T-helper 17 cell (primary cell): ENCODE data around the gene KCNQ5. TPM values are rescaled to one million over a fixed set of nuclear protein-coding genes. Genes with fewer than 3 reads are reported as not detected.
A peak's percentile ranks its signal among the peaks of the same experiment; 100 is the strongest.

Source experiments
- ATAC-seq: fragments of 150-1000 bp; cut with Tn5 transposase; 2 replicates; pipeline ENCODE4 v1.10.0; 2021; ENCODE audit warnings: mild to moderate bottlenecking, moderate library complexity
- DNase-seq, 3 donors: peaks; one replicate each; pipeline versions ENCODE4 v3.0.0 to v3.0.0-alpha.2; 2020 to 2021
- H3K9me3 ChIP-seq: one replicate; pipeline ENCODE4 v1.7.0; 2013; ENCODE audit warnings: low read length, mild to moderate bottlenecking; ENCODE audit not compliant: control insufficient read depth, poor library complexity, severe bottlenecking
- H3K27ac Mint-ChIP-seq: one replicate; pipeline ENCODE4 v1.8.0; 2022; ENCODE audit warnings: mild to moderate bottlenecking, moderate library complexity, mixed read lengths
- H3K27me3 Mint-ChIP-seq: one replicate; pipeline ENCODE4 v1.8.0; 2022; ENCODE audit warnings: mixed read lengths
- H3K36me3 Mint-ChIP-seq: one replicate; pipeline ENCODE4 v1.8.0; 2022; ENCODE audit warnings: low read depth, mixed read lengths
- H3K4me1 Mint-ChIP-seq: one replicate; pipeline ENCODE4 v1.8.0; 2022; ENCODE audit warnings: mild to moderate bottlenecking, mixed read lengths
- H3K4me3 Mint-ChIP-seq: one replicate; pipeline ENCODE4 v1.8.0; 2022; ENCODE audit warnings: mild to moderate bottlenecking, moderate library complexity, mixed read lengths
- total RNA-seq, 4 donors: library from RNA in 2 of 4; stranded (reverse) in 2 of 4; gene quantifications; one replicate each; pipeline ENCODE4 v1.2.3 and lab custom pipeline; 2022 to 2026

KCNQ5 gene
- total RNA-seq, 2 donors from 2014 or later = 1.5 to 3.3 TPM

- H3K9me3 ChIP-seq = no peaks in the 10 kb centered on the region
- H3K27ac Mint-ChIP-seq = no peak overlapping the region
- no peak for DNase-seq
- no peaks in the 10 kb centered on the region for H3K36me3 Mint-ChIP-seq
- H3K4me3 Mint-ChIP-seq = no peak overlapping the region
- no peak for ATAC-seq
- H3K27me3 Mint-ChIP-seq = peaks cover 35% of the 10 kb centered on the region
- no peaks in the 10 kb centered on the region for H3K4me1 Mint-ChIP-seq
These were observed 529.9 kb downstream of the KCNQ5 start for GRCh38 chr6:73151732-73152131.

- H3K4me1 Mint-ChIP-seq = no peaks in the 10 kb centered on the region
- no peak overlapping the region for H3K27ac Mint-ChIP-seq
- H3K4me3 Mint-ChIP-seq = no peak overlapping the region
- H3K27me3 Mint-ChIP-seq = peaks cover 35% of the 10 kb centered on the region
- DNase-seq (no peak), ATAC-seq (no peak)
- no peaks in the 10 kb centered on the region for H3K9me3 ChIP-seq
- no peaks in the 10 kb centered on the region for H3K36me3 Mint-ChIP-seq
These were observed 530.7 kb downstream of the KCNQ5 start for GRCh38 chr6:73152556-73152955.

DNA sequence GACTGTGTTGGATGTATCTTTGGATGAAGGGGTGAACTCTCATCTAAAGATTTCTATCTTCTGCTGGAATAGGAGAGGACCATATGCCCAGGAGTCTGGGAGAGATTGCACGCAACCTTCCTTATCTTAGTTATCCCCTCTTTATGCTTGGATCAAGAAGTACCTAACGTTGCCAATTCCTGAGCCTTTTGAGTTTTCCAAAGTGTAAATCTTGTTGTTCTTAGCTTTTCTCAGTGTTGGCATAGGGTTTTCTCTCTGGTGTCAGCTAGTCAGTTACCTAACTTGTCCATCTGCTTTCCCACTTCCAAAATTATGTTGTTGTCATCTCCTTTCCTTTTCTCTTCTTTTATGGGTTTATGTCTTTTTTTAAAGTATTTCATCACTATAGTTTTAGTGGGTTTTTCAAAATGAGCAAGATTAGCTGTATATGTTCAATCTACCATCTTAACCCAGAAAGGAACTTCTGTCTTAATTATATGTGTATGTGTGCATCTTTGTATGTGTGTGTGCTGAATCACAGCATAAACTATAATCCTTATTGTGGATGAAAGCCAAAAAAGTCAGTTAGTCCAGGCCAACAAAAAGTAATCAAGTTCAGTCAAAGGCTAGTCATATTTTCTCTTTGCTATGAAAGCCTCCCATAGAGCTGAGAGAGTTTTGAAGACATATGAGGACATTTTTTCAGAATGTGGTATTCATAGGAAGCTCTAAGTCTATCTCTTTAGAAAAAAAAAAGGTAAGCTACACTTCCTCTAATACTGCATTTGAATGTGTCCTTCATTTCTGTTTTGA lies 531.3 kb downstream of the KCNQ5 start:
- no peaks in the 10 kb centered on the region for H3K9me3 ChIP-seq
- Mint-ChIP-seq H3K36me3 (no peaks in the 10 kb centered on the region), H3K27me3 (peaks cover 35% of the 10 kb centered on the region), H3K4me1 (no peaks in the 10 kb centered on the region), H3K27ac (no peak overlapping the region), H3K4me3 (no peak overlapping the region)
- ATAC-seq (no peak), DNase-seq (no peak)

DNA sequence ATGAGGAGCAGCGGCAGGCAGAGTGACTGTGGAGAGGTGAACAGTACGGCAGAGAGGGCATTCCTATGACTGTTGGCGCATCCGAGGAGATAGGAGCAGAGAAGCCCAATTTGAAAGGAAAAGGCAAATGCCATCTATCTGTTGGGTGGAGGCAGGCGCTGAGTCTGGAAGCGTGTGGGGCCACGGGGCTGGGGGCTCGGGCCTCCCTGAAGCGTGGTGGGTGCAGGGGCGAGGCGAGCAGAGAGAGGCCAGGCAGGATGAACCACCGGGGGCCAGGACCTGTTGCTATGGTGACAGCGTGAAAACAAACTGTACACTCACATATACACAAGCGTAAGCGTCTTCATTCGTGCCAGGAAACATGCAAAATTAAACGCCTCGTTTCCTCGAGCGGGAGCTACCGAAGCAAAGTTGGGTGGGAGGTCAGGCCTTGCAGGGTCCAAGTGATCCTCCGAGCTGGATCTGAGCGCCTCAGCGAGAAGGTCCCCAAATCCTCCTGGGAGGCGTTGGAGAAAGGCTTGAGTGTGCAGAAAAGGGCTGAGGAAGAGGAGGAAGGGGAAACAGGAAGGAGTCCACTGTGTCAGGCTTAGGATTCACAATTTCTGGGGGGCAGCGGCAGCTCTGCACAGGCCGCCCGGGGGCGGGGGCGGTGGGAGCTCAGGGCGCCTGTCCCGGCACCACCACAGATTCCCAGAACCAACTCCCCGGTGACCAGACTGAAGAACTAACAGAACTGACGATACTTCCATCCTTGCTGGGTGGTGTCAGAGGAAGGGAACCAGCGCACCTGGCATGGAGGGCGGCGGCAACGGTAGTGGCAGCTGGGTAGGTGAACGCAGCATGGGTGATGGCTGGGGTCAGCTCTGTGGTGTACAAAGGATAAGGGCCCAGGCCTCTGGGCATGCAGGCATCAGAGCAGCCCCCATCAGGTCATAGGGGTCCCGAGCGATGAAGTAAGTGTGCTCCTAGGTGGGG lies 535.2 kb downstream of the KCNQ5 start:
- H3K9me3 ChIP-seq = no peaks in the 10 kb centered on the region
- H3K27ac Mint-ChIP-seq = no peak overlapping the region
- ATAC-seq = no peak
- DNase-seq = no peak
- peaks cover 14% of the 10 kb centered on the region for H3K27me3 Mint-ChIP-seq
- H3K4me1 Mint-ChIP-seq = no peaks in the 10 kb centered on the region
- H3K36me3 Mint-ChIP-seq = no peaks in the 10 kb centered on the region
- H3K4me3 Mint-ChIP-seq = no peak overlapping the region

GRCh38 chr6:73157870-73158269 lies 536.0 kb downstream of the KCNQ5 start:
- H3K27me3 Mint-ChIP-seq = peaks cover 6% of the 10 kb centered on the region
- DNase-seq (no peak), ATAC-seq (no peak)
- H3K9me3 ChIP-seq = no peaks in the 10 kb centered on the region
- H3K4me3 Mint-ChIP-seq = no peak overlapping the region
- no peaks in the 10 kb centered on the region for H3K36me3 Mint-ChIP-seq
- no peak overlapping the region for H3K27ac Mint-ChIP-seq
- no peaks in the 10 kb centered on the region for H3K4me1 Mint-ChIP-seq

DNA sequence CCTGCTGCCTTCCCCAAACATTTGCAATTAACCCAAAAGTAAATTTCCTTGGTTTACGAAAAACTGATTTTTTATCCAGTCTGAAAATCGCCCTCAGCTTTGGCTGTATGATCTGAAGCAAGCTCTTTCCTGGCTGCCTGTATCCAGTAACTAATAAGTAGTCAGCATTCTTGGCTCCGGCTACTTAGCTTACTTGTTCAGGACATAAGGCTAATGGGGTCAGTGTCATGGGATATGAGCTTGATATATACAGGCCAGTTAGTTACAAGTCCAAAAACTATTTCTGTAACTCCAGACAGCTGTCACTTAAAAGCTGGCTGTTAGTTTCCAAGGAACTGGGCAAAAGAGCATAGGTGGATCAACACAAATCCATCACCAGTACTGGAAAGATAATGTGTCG lies 547.2 kb downstream of the KCNQ5 start:
- ATAC-seq (no peak), DNase-seq (no peak)
- peaks cover 8% of the 10 kb centered on the region for H3K27me3 Mint-ChIP-seq
- H3K4me1 Mint-ChIP-seq = no peaks in the 10 kb centered on the region
- H3K36me3 Mint-ChIP-seq = no peaks in the 10 kb centered on the region
- H3K4me3 Mint-ChIP-seq = no peak overlapping the region
- no peak overlapping the region for H3K27ac Mint-ChIP-seq
- H3K9me3 ChIP-seq = no peaks in the 10 kb centered on the region

- Mint-ChIP-seq H3K4me3 (no peak overlapping the region), H3K4me1 (no peaks in the 10 kb centered on the region), H3K36me3 (no peaks in the 10 kb centered on the region), H3K27me3 (peaks cover 8% of the 10 kb centered on the region), H3K27ac (no peak overlapping the region)
- H3K9me3 ChIP-seq = no peaks in the 10 kb centered on the region
- no peak for ATAC-seq
- DNase-seq = no peak
These were observed 547.8 kb downstream of the KCNQ5 start for GRCh38 chr6:73169633-73170032.

GRCh38 chr6:73174646-73175045 lies 552.8 kb downstream of the KCNQ5 start:
- no peak for ATAC-seq

DNA sequence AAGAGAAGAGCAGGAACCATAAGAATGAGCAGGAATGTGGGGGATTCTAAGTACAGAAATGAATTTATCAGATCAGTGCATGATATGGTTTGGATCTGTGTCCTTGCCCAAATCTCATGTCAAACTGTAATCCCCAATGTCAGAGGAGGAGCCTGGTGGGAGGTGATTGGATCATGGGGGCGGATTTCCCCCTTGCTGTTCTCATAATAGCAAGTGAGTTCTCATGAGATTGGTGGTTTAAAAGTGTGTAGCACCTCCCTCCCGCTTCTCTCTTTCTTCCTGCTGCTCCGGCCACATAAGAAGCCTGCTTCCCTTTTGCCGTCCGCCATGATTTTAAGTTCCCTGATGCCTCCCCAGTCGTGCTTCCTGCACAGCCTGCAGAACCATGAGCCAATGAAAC lies 554.2 kb downstream of the KCNQ5 start:
- no peak overlapping the region for H3K27ac Mint-ChIP-seq
- DNase-seq (no peak), ATAC-seq (no peak)
- H3K4me1 Mint-ChIP-seq = peaks cover 7% of the 10 kb centered on the region
- H3K9me3 ChIP-seq = no peaks in the 10 kb centered on the region
- H3K36me3 Mint-ChIP-seq = no peaks in the 10 kb centered on the region
- H3K27me3 Mint-ChIP-seq = peaks cover 5% of the 10 kb centered on the region
- no peak overlapping the region for H3K4me3 Mint-ChIP-seq

More at GRCh38 chr6:73174646-73175045, 552.8 kb downstream of the KCNQ5 start:
- Mint-ChIP-seq H3K27ac (no peak overlapping the region), H3K4me3 (no peak overlapping the region), H3K27me3 (peaks cover under 1% of the 10 kb centered on the region), H3K4me1 (no peaks in the 10 kb centered on the region), H3K36me3 (no peaks in the 10 kb centered on the region)
- DNase-seq = no peak
- no peaks in the 10 kb centered on the region for H3K9me3 ChIP-seq

- Mint-ChIP-seq H3K27me3 (peaks cover 5% of the 10 kb centered on the region), H3K4me1 (peaks cover 8% of the 10 kb centered on the region), H3K27ac (no peak overlapping the region), H3K4me3 (no peak overlapping the region), H3K36me3 (no peaks in the 10 kb centered on the region)
- DNase-seq (no peak), ATAC-seq (no peak)
- no peaks in the 10 kb centered on the region for H3K9me3 ChIP-seq
These were observed 555.5 kb downstream of the KCNQ5 start for GRCh38 chr6:73177221-73177944.

- Mint-ChIP-seq H3K27ac (no peak overlapping the region), H3K27me3 (peaks cover 27% of the 10 kb centered on the region), H3K4me3 (no peak overlapping the region), H3K36me3 (no peaks in the 10 kb centered on the region), H3K4me1 (peaks cover 8% of the 10 kb centered on the region)
- DNase-seq (no peak), ATAC-seq (no peak)
- no peaks in the 10 kb centered on the region for H3K9me3 ChIP-seq
These were observed 558.3 kb downstream of the KCNQ5 start for GRCh38 chr6:73180076-73180738.

DNA sequence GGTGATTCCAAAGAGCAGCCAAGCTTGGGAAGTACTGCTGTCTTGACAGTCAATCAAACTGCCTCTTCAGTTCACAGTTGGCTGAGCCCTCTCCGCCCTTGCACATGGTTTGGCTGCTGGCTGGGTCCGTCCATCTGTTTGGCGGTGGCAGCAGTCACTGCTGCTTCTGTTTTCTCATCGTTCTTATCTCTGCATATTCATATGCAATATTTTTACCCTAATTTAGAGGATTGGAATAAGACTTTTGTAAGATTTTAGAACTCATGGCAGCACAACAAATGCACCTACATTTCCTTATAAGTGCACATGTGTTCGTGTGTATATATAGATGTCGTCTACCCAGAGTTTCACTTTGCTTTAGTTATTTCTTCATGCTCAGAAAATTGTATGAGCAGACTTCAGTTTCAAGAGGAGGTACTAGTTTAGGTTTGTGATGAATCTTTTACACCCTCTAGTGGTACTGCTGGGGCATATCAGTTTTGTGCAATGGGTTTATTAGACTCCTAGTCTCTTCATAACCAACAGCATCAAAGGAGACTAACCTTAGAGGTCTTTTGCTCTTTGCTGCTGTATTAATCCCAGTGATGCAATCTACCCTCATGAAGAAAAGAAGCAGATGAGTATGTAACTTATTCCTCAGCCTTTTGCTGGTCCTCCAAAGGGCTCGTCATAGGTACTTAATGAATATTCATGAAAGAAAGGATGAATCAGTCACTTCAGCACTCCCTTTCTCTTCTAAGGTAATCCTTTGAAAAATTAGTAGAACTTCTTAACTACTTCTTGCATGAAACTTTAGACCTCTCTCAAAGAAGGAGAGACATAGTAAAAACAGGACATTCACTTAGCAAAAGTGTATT lies 559.1 kb downstream of the KCNQ5 start:
- no peaks in the 10 kb centered on the region for H3K9me3 ChIP-seq
- Mint-ChIP-seq H3K27ac (no peak overlapping the region), H3K36me3 (no peaks in the 10 kb centered on the region), H3K4me3 (peak overlapping the region; percentile 53), H3K4me1 (peaks cover 8% of the 10 kb centered on the region), H3K27me3 (peaks cover 28% of the 10 kb centered on the region)
- DNase-seq = no peak
- peak; percentile 92 for ATAC-seq
